ENCODE measurements around the gene EBLN2. TPM values are rescaled to one million over a fixed set of nuclear protein-coding genes. Genes with fewer than 3 reads are reported as not detected.

The EBLN2 gene
- total and polyA plus RNA-seq, 2 experiments from 2014 or later: 6.1 to 9.3 TPM

GRCh38 chr3:73026760-73027113 is 34.7 kb upstream of the EBLN2 start:
- DNase-seq (ENCODE audit: low spot score): no peak
- H3K4me3 ChIP-seq: no peak overlapping the region
- H3K79me2 ChIP-seq: no peaks in the 10 kb centered on the region
- H4K20me1 ChIP-seq (ENCODE audit: insufficient read depth, poor library complexity, severe bottlenecking): peaks cover 100% of the 10 kb centered on the region
- peak overlapping the region; percentile 31 for H3K4me2 ChIP-seq
- H3K9me2 ChIP-seq (replicated peaks; ENCODE audit: insufficient read depth): no peaks in the 10 kb centered on the region
- no peaks in the 10 kb centered on the region for H3K36me3 ChIP-seq (replicated peaks; ENCODE audit: insufficient read depth, low read depth)
- no peaks in the 10 kb centered on the region for H3K27me3 ChIP-seq
- no peaks in the 10 kb centered on the region for H3K9me3 ChIP-seq (ENCODE audit: low read depth)
- no peak for TF ChIP-seq EZH2 (IDR thresholded peaks at IDR 0.05; ENCODE audit: borderline replicate concordance)
- TF ChIP-seq, protein P1, sequence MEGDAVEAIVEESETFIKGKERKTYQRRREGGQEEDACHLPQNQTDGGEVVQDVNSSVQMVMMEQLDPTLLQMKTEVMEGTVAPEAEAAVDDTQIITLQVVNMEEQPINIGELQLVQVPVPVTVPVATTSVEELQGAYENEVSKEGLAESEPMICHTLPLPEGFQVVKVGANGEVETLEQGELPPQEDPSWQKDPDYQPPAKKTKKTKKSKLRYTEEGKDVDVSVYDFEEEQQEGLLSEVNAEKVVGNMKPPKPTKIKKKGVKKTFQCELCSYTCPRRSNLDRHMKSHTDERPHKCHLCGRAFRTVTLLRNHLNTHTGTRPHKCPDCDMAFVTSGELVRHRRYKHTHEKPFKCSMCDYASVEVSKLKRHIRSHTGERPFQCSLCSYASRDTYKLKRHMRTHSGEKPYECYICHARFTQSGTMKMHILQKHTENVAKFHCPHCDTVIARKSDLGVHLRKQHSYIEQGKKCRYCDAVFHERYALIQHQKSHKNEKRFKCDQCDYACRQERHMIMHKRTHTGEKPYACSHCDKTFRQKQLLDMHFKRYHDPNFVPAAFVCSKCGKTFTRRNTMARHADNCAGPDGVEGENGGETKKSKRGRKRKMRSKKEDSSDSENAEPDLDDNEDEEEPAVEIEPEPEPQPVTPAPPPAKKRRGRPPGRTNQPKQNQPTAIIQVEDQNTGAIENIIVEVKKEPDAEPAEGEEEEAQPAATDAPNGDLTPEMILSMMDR (IDR thresholded peaks at IDR 0.05; ENCODE audit: poor library complexity): no peak
- TF ChIP-seq EZH2phosphoT487 (IDR thresholded peaks at IDR 0.05; ENCODE audit: low read depth, severe bottlenecking, unreplicated experiment): no peak
- 77% methylated on average over 2 of the region's 2 CpGs for WGBS (ENCODE audit: low lambda C conversion rate, missing lambda C conversion rate)
- H2AFZ ChIP-seq: no peak overlapping the region
- peak overlapping the region; percentile 21 for H3K27ac ChIP-seq
- peaks cover 30% of the 10 kb centered on the region for H3K4me1 ChIP-seq (ENCODE audit: insufficient read depth)

DNA sequence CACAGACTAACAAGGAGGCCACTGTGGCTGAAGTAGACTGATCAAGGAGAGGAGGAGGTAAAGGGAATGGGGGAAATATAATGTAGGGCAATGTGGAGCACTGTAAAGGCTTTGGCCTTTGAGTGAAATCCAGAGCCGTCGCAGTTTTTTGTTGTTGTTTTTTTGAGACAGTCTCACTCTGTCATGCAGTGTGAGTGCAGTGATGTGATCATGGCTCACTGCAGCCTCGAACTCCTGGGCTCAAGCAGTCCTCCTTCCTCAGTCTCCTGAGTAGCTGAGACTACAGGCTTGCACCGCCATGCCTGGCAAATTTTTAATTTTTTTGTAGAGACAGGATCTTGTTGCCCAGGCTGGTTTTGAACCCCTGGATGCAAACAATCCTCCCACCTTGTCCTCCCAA is 32.7 kb upstream of the EBLN2 start:
- peaks cover 100% of the 10 kb centered on the region for H4K20me1 ChIP-seq (ENCODE audit: insufficient read depth, poor library complexity, severe bottlenecking)
- no peaks in the 10 kb centered on the region for H3K79me2 ChIP-seq
- peaks cover 35% of the 10 kb centered on the region for H3K4me1 ChIP-seq (ENCODE audit: insufficient read depth)
- TF ChIP-seq, protein P1 (IDR thresholded peaks at IDR 0.05; ENCODE audit: poor library complexity): no peak
- TF ChIP-seq EZH2phosphoT487 (IDR thresholded peaks at IDR 0.05; ENCODE audit: low read depth, severe bottlenecking, unreplicated experiment) (no peak), EZH2 (IDR thresholded peaks at IDR 0.05; ENCODE audit: borderline replicate concordance) (no peak)
- H3K36me3 ChIP-seq (replicated peaks; ENCODE audit: insufficient read depth, low read depth): no peaks in the 10 kb centered on the region
- H3K4me2 ChIP-seq: peak overlapping the region; percentile 27
- H2AFZ ChIP-seq: no peak overlapping the region
- no peak for DNase-seq (ENCODE audit: low spot score)
- no peaks in the 10 kb centered on the region for H3K9me2 ChIP-seq (replicated peaks; ENCODE audit: insufficient read depth)
- H3K27me3 ChIP-seq: no peaks in the 10 kb centered on the region
- H3K4me3 ChIP-seq: no peak overlapping the region
- WGBS (ENCODE audit: low lambda C conversion rate, missing lambda C conversion rate): 70% methylated on average over 4 of the region's 4 CpGs
- no peaks in the 10 kb centered on the region for H3K9me3 ChIP-seq (ENCODE audit: low read depth)
- H3K27ac ChIP-seq: peak overlapping the region; percentile 39

GRCh38 chr3:73029321-73029796 is 32.1 kb upstream of the EBLN2 start:
- H3K36me3 ChIP-seq (replicated peaks; ENCODE audit: insufficient read depth, low read depth): no peaks in the 10 kb centered on the region
- peak overlapping the region; percentile 27 for H3K4me2 ChIP-seq
- no peaks in the 10 kb centered on the region for H3K27me3 ChIP-seq
- no peaks in the 10 kb centered on the region for H3K79me2 ChIP-seq
- H3K9me2 ChIP-seq (replicated peaks; ENCODE audit: insufficient read depth): no peaks in the 10 kb centered on the region
- DNase-seq (ENCODE audit: low spot score): peak; percentile 9
- WGBS (ENCODE audit: low lambda C conversion rate, missing lambda C conversion rate): 59% methylated on average over 1 of the region's 1 CpG
- peak overlapping the region; percentile 39 for H3K27ac ChIP-seq
- H3K4me1 ChIP-seq (ENCODE audit: insufficient read depth): peaks cover 35% of the 10 kb centered on the region
- peaks cover 100% of the 10 kb centered on the region for H4K20me1 ChIP-seq (ENCODE audit: insufficient read depth, poor library complexity, severe bottlenecking)
- TF ChIP-seq EZH2 (IDR thresholded peaks at IDR 0.05; ENCODE audit: borderline replicate concordance) (no peak), EZH2phosphoT487 (IDR thresholded peaks at IDR 0.05; ENCODE audit: low read depth, severe bottlenecking, unreplicated experiment) (no peak)
- TF ChIP-seq, protein P1 (IDR thresholded peaks at IDR 0.05; ENCODE audit: poor library complexity): no peak
- H3K4me3 ChIP-seq: no peak overlapping the region
- no peak overlapping the region for H2AFZ ChIP-seq
- no peaks in the 10 kb centered on the region for H3K9me3 ChIP-seq (ENCODE audit: low read depth)

Data from hepatocyte (in vitro differentiated cells).